B cell (primary cell): ENCODE results near the gene GRID1. TPM values are rescaled to one million over a fixed set of nuclear protein-coding genes. Genes with fewer than 3 reads are reported as not detected.

Experiments used
- ATAC-seq: fragments of 200-7000 bp; cut with Tn5 transposase; one replicate; pipeline ENCODE4 v1.10.0; 2021; ENCODE audit warnings: low read depth, mild to moderate bottlenecking, moderate number of reproducible peaks, moderate library complexity
- CTCF ChIA-PET: fragments of 350-600 bp; sonication (Branson Sonifier 250); formaldehyde crosslinking; loops from one replicate; lab custom pipeline; 2021; ENCODE audit warnings: antibody characterized with exemption, inconsistent platforms; lab: Charles Lee
- POLR2A ChIA-PET: fragments of 350-600 bp; sonication (Branson Sonifier 250); formaldehyde crosslinking; loops from one replicate; lab custom pipeline; 2021; ENCODE audit warnings: antibody characterized with exemption; lab: Charles Lee
- DNase-seq: peaks from one replicate; pipeline ENCODE4 v3.0.0; 2013
- H2AFZ ChIP-seq: 2 replicates; pipeline ENCODE4 v1.6.1; 2012; ENCODE audit warnings: mild to moderate bottlenecking, low read depth, low read length; ENCODE audit not compliant: insufficient read depth, poor library complexity, severe bottlenecking
- H3K27ac ChIP-seq, 2 donors: 1 replicate in 1 of 2; 2 replicates in 1 of 2; pipeline ENCODE4 v1.5.1; 2012 to 2013; ENCODE audit warnings: low read length in 2 of 2, mild to moderate bottlenecking in 2 of 2, moderate library complexity in 1 of 2
- H3K27me3 ChIP-seq, 4 experiments: fragments of 200-600 bp in 1 of 4; sonication (generic) in 1 of 4; replicated peaks in 1 of 4; 1 replicate in 2 of 4; 2 replicates in 2 of 4; pipeline versions ENCODE4 v1.6.1 to v1.7.0; 2013 to 2016; ENCODE audit warnings: low read length in 3 of 4, mild to moderate bottlenecking in 2 of 4, mixed read lengths in 1 of 4, moderate library complexity in 1 of 4; ENCODE audit not compliant: insufficient read depth in 4 of 4, control insufficient read depth in 3 of 4; ENCODE audit errors: control extremely low read depth in 1 of 4
- H3K36me3 ChIP-seq, 2 experiments: replicated peaks in 1 of 2; 1 replicate in 1 of 2; 2 replicates in 1 of 2; pipeline versions ENCODE4 v1.6.1 to v1.7.1; 2013; ENCODE audit warnings: low read length in 1 of 2; ENCODE audit not compliant: insufficient read depth in 2 of 2, control insufficient read depth in 1 of 2; ENCODE audit errors: control extremely low read depth in 1 of 2, extremely low read depth in 1 of 2
- H3K4me1 ChIP-seq, 2 donors: fragments of 200-600 bp in 1 of 2; sonication (generic) in 1 of 2; 1 replicate in 1 of 2; 2 replicates in 1 of 2; pipeline versions ENCODE4 v1.5.1 to v1.6.1; 2013 to 2017; ENCODE audit warnings: low read length in 2 of 2; ENCODE audit not compliant: control insufficient read depth in 2 of 2, insufficient read depth in 2 of 2
- H3K4me2 ChIP-seq: replicated peaks from 2 replicates; pipeline ENCODE3; 2012; ENCODE audit warnings: mild to moderate bottlenecking, low read depth, low read length; ENCODE audit not compliant: poor library complexity, severe bottlenecking
- H3K4me3 ChIP-seq, 5 experiments: fragments of 200-600 bp in 1 of 5; sonication (generic) in 1 of 5; 1 replicate in 3 of 5; 2 replicates in 2 of 5; pipeline versions ENCODE4 v1.5.1 to v1.7.0; 2011 to 2016; ENCODE audit warnings: low read length in 4 of 5, mild to moderate bottlenecking in 4 of 5, low read depth in 2 of 5, control low read depth in 1 of 5, moderate library complexity in 1 of 5; ENCODE audit not compliant: insufficient read depth in 1 of 5; ENCODE audit errors: control extremely low read depth in 1 of 5, extremely low read depth in 1 of 5
- H3K79me2 ChIP-seq: fragments of 200-600 bp; sonication (generic); one replicate; pipeline ENCODE4 v1.6.0; 2016; ENCODE audit warnings: low read length; ENCODE audit not compliant: control insufficient read depth, insufficient read depth
- H3K9ac ChIP-seq: fragments of 200-600 bp; sonication (generic); 2 replicates; pipeline ENCODE4 v1.6.1; 2017; ENCODE audit warnings: mild to moderate bottlenecking, low read length, moderate library complexity
- H3K9me3 ChIP-seq, 3 donors: one replicate each; pipeline versions ENCODE4 v1.6.1 to v1.7.1; 2013; ENCODE audit warnings: low read length in 2 of 3; ENCODE audit not compliant: control insufficient read depth in 2 of 3, insufficient read depth in 1 of 3; ENCODE audit errors: control extremely low read depth in 1 of 3
- H4K20me1 ChIP-seq: 2 replicates; pipeline ENCODE4 v1.6.0; 2012; ENCODE audit warnings: mild to moderate bottlenecking, low read length; ENCODE audit not compliant: insufficient read depth, control insufficient read depth, poor library complexity, severe bottlenecking
- H3K27ac Mint-ChIP-seq: one replicate; pipeline ENCODE4 v1.8.0; 2021; ENCODE audit warnings: mixed read lengths
- H3K27me3 Mint-ChIP-seq: one replicate; pipeline ENCODE4 v1.8.0; 2021; ENCODE audit warnings: mixed read lengths
- H3K4me1 Mint-ChIP-seq: one replicate; pipeline ENCODE4 v1.8.0; 2021; ENCODE audit warnings: mixed read lengths
- H3K4me3 Mint-ChIP-seq: one replicate; pipeline ENCODE4 v1.8.0; 2021; ENCODE audit warnings: mixed read lengths
- H3K9me3 Mint-ChIP-seq: one replicate; pipeline ENCODE4 v1.8.0; 2022; ENCODE audit warnings: mixed read lengths; ENCODE audit not compliant: insufficient read depth
- EZH2 ChIP-seq: IDR thresholded peaks from 2 replicates; pipeline ENCODE4 v1.6.1; 2012; ENCODE audit warnings: borderline replicate concordance, low read depth, mild to moderate bottlenecking, moderate library complexity, low read length; ENCODE audit not compliant: insufficient read depth, poor library complexity, severe bottlenecking
- WGBS: methylation state at CpG from one replicate; pipeline ENCODE4 v1.1.5; 2013; ENCODE audit warnings: missing lambda C conversion rate; ENCODE audit not compliant: insufficient coverage; 5-methylcytosine and 5-hydroxymethylcytosine counted together
- intact Hi-C: fragments of 100-400 bp; cut with micrococcal nuclease; formaldehyde crosslinking; loops from one replicate; pipeline ENCODE4 v1.10.0; 2022
- polyA plus RNA-seq: library from polyadenylated mRNA; depleted of rRNA; stranded (reverse); fragments of >200 nt; gene quantifications from 2 replicates; pipeline ENCODE4 v1.2.3, GENCODE V29; 2012
- total RNA-seq, 2 donors: library from RNA; stranded (reverse); fragments of 120-200 nt in 1 of 2; gene quantifications; 1 replicate in 1 of 2; 2 replicates in 1 of 2; pipeline versions ENCODE4 v1.2.3 to v1.2.4, GENCODE V29; 2013 to 2022
- TF ChIP-seq, protein P1 (sequence below): fragments of 200-600 bp; IDR thresholded peaks from one replicate; pipeline ENCODE4 v1.8.0; 2022; ENCODE audit warnings: antibody characterized with exemption, mild to moderate bottlenecking

Gene GRID1
- total and polyA plus RNA-seq, 2 donors (not counting 1 experiment from before 2014, with no cell fraction given) = not detected

DNA sequence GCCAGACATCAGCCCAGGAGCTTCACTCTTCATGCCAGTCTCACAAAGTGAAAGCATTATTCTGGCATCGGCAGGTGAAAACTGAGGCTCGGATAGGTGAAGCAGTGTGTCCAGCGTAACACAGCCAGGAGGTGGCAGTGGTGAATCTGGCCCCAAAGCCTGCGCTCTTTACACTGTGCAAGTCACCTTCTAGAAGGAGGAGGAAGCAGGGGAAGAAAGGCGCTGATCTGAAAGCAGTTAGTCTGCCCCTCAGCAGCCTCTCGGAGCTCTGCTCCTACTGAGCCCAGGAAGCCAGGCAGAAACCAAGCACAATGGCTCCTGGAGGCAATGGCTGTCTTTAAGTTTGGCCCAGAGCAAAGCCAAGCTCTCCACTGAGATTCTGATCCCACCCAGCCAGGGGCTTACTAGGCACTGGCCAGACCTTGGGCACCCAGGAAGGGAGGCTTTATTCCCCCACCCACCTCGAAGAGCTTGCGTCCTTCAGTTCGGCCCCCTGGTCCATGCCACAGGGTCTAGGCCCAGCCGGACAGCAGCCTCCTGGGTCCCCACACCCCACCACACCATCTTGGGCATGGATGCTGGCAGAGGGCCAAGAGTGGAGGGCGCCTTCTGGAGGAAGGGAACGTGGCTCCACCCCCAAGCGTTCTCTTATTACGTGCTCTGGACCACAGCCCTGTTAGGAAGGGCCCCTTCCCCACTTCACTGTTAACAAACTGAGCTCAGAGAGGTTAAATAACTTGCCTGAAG is 104.5 kb downstream of the GRID1 start:
- Mint-ChIP-seq H3K4me3 (no peak overlapping the region), H3K9me3 (no peaks in the 10 kb centered on the region), H3K27ac (no peak overlapping the region), H3K4me1 (no peaks in the 10 kb centered on the region), H3K27me3 (peaks cover 51% of the 10 kb centered on the region)
- CTCF ChIA-PET = interaction anchor here (1.2 kb wide), 1 partner anchor 8 kb away, joined by 3 read pairs; no protein-coding TSS in a partner anchor
- Histone ChIP-seq H3K4me3 (no peak overlapping the region), H3K9ac (no peak overlapping the region), H4K20me1 (no peaks in the 10 kb centered on the region), H3K4me1 (no peaks in the 10 kb centered on the region), H3K27me3 (peaks cover 0 to 20% (median 1%) of the 10 kb centered on the region in 4 experiments), H3K4me2 (no peak overlapping the region), H3K79me2 (no peaks in the 10 kb centered on the region), H2AFZ (no peak overlapping the region), H3K9me3 (peaks cover 0 to 7% (median 0%) of the 10 kb centered on the region in 3 donors), H3K27ac (no peak overlapping the region), H3K36me3 (no peaks in the 10 kb centered on the region)
- WGBS = 42% methylated on average over 13 of the region's 14 CpGs
- intact Hi-C loops = no loop called here
- DNase-seq (no peak), ATAC-seq (no peak)
- no peak for TF ChIP-seq EZH2
- TF ChIP-seq, protein P1, sequence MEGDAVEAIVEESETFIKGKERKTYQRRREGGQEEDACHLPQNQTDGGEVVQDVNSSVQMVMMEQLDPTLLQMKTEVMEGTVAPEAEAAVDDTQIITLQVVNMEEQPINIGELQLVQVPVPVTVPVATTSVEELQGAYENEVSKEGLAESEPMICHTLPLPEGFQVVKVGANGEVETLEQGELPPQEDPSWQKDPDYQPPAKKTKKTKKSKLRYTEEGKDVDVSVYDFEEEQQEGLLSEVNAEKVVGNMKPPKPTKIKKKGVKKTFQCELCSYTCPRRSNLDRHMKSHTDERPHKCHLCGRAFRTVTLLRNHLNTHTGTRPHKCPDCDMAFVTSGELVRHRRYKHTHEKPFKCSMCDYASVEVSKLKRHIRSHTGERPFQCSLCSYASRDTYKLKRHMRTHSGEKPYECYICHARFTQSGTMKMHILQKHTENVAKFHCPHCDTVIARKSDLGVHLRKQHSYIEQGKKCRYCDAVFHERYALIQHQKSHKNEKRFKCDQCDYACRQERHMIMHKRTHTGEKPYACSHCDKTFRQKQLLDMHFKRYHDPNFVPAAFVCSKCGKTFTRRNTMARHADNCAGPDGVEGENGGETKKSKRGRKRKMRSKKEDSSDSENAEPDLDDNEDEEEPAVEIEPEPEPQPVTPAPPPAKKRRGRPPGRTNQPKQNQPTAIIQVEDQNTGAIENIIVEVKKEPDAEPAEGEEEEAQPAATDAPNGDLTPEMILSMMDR = no peak
- POLR2A ChIA-PET = no interaction called here

DNA sequence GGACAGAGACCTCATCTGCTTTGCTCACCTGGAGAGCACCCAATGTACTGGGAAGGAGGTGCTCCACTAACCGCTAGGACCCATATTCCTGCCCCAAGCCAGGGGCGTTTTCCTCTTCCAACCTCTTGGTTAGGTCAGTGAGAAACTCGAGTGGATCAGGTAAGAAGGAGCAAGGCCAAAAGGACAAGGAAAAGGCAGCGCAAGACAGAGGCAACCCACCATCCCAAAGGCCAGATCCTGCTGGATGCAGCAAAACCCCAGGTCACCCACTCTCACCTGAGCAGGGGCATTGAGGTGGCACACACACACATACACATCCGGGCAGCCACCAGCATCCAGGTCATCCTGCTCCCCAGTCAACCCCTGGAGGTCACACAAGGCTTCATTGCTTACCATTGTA is 105.1 kb downstream of the GRID1 start:
- Mint-ChIP-seq H3K4me3 (no peak overlapping the region), H3K27ac (no peak overlapping the region)
- ATAC-seq = no peak

More for the DNA sequence above, 105.1 kb downstream of the GRID1 start:
- no peaks in the 10 kb centered on the region for H3K79me2 ChIP-seq
- DNase-seq = no peak
- POLR2A ChIA-PET = no interaction called here
- no peaks in the 10 kb centered on the region for H3K9me3 Mint-ChIP-seq
- H4K20me1 ChIP-seq = no peaks in the 10 kb centered on the region
- peaks cover 0 to 7% (median 0%) of the 10 kb centered on the region in 3 donors for H3K9me3 ChIP-seq
- peaks cover 0 to 20% (median 1%) of the 10 kb centered on the region in 4 experiments for H3K27me3 ChIP-seq
- H2AFZ ChIP-seq = no peak overlapping the region
- no peak for TF ChIP-seq EZH2
- TF ChIP-seq, protein P1 = no peak
- no peaks in the 10 kb centered on the region for H3K4me1 Mint-ChIP-seq
- intact Hi-C loops = no loop called here
- no peak overlapping the region for H3K9ac ChIP-seq
- H3K4me3 ChIP-seq = no peak overlapping the region
- H3K27me3 Mint-ChIP-seq = peaks cover 50% of the 10 kb centered on the region
- H3K36me3 ChIP-seq = no peaks in the 10 kb centered on the region
- H3K27ac ChIP-seq = no peak overlapping the region
- CTCF ChIA-PET = interaction anchor here (1.2 kb wide), 1 partner anchor 9 kb away, joined by 3 read pairs; no protein-coding TSS in a partner anchor
- H3K4me1 ChIP-seq = no peaks in the 10 kb centered on the region
- no peak overlapping the region for H3K4me2 ChIP-seq
- WGBS = 100% methylated on average over 2 of the region's 5 CpGs
